Fibroblast of the aortic adventitia (primary cell): ENCODE measurements around the gene MGMT. TPM values are rescaled to one million over a fixed set of nuclear protein-coding genes. Genes with fewer than 3 reads are reported as not detected.

Source experiments
- DNase-seq: peaks from one replicate; pipeline ENCODE4 v3.0.0-alpha.2; 2010; ENCODE audit warnings: low read depth
- H3K4me3 ChIP-seq: 2 replicates; pipeline ENCODE4 v1.5.1; 2011; ENCODE audit warnings: low read depth, mild to moderate bottlenecking, control low read depth, low read length, moderate library complexity
- CTCF ChIP-seq: IDR thresholded peaks from 2 replicates; pipeline ENCODE4 v1.5.1; 2011; ENCODE audit warnings: mild to moderate bottlenecking, low read length, control low read depth, inconsistent platforms; ENCODE audit not compliant: insufficient read depth
- total RNA-seq: library from RNA; depleted of rRNA; stranded (reverse); fragments of >200 nt; gene quantifications from 2 replicates; pipeline ENCODE4 v1.2.3, GENCODE V29; 2012; ENCODE audit warnings: low replicate concordance

Gene MGMT
- total RNA-seq, 1 donor, result 21.8 TPM

GRCh38 chr10:129767751-129768150, 300.7 kb downstream of the MGMT start:
- no peak overlapping the region for H3K4me3 ChIP-seq
- no peak for TF ChIP-seq CTCF
- no peak for DNase-seq

- no peak for TF ChIP-seq CTCF
- H3K4me3 ChIP-seq, result no peak overlapping the region
- no peak for DNase-seq
These were observed 301.7 kb downstream of the MGMT start for GRCh38 chr10:129768437-129769355.

GRCh38 chr10:129769381-129770116, 302.5 kb downstream of the MGMT start:
- H3K4me3 ChIP-seq, result no peak overlapping the region
- no peak for TF ChIP-seq CTCF
- DNase-seq, result no peak

- DNase-seq, result no peak
- no peak overlapping the region for H3K4me3 ChIP-seq
- no peak for TF ChIP-seq CTCF
These were observed 303.2 kb downstream of the MGMT start for GRCh38 chr10:129770286-129770685.

GRCh38 chr10:129771024-129771423, 304.0 kb downstream of the MGMT start:
- TF ChIP-seq CTCF, result no peak
- DNase-seq, result no peak
- no peak overlapping the region for H3K4me3 ChIP-seq

GRCh38 chr10:129771576-129771975, 304.5 kb downstream of the MGMT start:
- H3K4me3 ChIP-seq, result no peak overlapping the region
- TF ChIP-seq CTCF, result no peak
- no peak for DNase-seq
